Hepatocyte (in vitro differentiated cells): Measurements from ENCODE around the gene CSTPP1.

Experiments
- EZH2 ChIP-seq: fragments of 200-600 bp; sonication (generic); IDR thresholded peaks from 2 replicates; pipeline ENCODE4 v1.6.1; 2016; ENCODE audit warnings: antibody characterized with exemption, mild to moderate bottlenecking, borderline replicate concordance
- EZH2phosphoT487 ChIP-seq: fragments of 200-600 bp; sonication (generic); IDR thresholded peaks from one replicate; pipeline ENCODE4 v1.6.1; 2018; ENCODE audit warnings: antibody characterized with exemption, mild to moderate bottlenecking, low read depth, moderate library complexity; ENCODE audit not compliant: unreplicated experiment, severe bottlenecking
- TF ChIP-seq, protein P1 (sequence below): fragments of 200-600 bp; sonication (generic); IDR thresholded peaks from 2 replicates; pipeline ENCODE4 v1.5.1; 2016; ENCODE audit warnings: antibody characterized with exemption, mild to moderate bottlenecking; ENCODE audit not compliant: poor library complexity

DNA sequence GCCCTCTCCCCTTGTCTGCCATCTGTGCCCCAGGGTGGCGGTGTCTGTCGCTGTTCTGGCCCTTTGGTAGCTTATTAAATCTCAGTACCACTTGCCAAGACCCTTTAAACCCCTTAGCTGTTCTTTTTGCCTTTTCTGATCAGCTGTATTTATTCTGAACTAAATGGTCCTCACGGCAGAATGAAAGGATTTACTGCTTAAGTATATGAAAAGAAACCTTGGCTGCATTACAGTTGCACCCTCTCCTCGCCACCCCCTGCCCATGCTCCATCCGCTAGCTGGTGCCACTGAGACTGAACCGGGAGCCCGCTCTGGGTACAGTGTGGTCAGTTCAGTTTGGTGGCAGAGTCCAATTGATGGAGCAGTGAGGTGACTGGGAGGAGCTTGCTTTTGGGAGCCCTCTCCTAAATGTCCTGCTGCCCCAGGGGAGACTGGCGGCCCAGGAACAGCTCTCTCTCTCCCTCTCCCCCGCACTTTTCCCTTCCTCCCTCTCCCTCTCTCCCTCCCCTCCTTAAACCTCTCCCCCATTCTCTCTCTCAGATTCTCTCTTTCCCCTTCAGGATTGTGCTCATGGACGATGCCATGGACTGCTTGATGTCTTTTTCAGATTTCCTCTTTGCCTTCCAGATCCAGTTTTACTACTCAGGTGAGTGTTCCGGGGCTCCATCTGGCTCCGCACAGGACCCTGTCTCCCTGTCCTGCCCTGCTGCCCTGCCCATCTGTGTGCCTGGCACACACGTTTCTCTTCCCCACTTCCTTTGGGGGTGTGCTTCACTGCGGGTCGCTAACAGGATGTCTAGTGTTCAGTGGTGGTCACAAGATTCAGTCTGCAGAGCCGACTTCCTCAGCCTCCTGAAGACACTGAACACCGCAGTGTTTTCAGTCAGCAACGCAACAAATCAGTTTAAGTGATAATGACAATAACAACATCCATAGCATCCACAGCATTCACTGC is 218.3 kb downstream of the CSTPP1 start:
- no peak for TF ChIP-seq EZH2phosphoT487
- TF ChIP-seq, protein P1, sequence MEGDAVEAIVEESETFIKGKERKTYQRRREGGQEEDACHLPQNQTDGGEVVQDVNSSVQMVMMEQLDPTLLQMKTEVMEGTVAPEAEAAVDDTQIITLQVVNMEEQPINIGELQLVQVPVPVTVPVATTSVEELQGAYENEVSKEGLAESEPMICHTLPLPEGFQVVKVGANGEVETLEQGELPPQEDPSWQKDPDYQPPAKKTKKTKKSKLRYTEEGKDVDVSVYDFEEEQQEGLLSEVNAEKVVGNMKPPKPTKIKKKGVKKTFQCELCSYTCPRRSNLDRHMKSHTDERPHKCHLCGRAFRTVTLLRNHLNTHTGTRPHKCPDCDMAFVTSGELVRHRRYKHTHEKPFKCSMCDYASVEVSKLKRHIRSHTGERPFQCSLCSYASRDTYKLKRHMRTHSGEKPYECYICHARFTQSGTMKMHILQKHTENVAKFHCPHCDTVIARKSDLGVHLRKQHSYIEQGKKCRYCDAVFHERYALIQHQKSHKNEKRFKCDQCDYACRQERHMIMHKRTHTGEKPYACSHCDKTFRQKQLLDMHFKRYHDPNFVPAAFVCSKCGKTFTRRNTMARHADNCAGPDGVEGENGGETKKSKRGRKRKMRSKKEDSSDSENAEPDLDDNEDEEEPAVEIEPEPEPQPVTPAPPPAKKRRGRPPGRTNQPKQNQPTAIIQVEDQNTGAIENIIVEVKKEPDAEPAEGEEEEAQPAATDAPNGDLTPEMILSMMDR, result no peak
- TF ChIP-seq EZH2, result no peak
